Renal pelvis (tissue), 4 donors: ENCODE results near the gene TNRC6C. TPM values are rescaled to one million over a fixed set of nuclear protein-coding genes. Genes with fewer than 3 reads are reported as not detected.
"Not testable (repeated sequence)": the region's sequence is repeated elsewhere in the genome, so short reads cannot be mapped to it uniquely, and the experiment has no call there.

Source experiments
- DNase-seq: peaks from one replicate; pipeline ENCODE4 v3.0.0-alpha.2; 2013
- polyA plus RNA-seq, 3 donors: library from polyadenylated mRNA; unstranded; fragments of 120-200 nt; gene quantifications; one replicate each; pipeline ENCODE4 v1.2.1, GENCODE V29; 2013; ENCODE audit not compliant: insufficient read length in 3 of 3

Gene TNRC6C
- polyA plus RNA-seq, 3 donors = 12.1 to 18.0 (median 16.1) TPM

DNA sequence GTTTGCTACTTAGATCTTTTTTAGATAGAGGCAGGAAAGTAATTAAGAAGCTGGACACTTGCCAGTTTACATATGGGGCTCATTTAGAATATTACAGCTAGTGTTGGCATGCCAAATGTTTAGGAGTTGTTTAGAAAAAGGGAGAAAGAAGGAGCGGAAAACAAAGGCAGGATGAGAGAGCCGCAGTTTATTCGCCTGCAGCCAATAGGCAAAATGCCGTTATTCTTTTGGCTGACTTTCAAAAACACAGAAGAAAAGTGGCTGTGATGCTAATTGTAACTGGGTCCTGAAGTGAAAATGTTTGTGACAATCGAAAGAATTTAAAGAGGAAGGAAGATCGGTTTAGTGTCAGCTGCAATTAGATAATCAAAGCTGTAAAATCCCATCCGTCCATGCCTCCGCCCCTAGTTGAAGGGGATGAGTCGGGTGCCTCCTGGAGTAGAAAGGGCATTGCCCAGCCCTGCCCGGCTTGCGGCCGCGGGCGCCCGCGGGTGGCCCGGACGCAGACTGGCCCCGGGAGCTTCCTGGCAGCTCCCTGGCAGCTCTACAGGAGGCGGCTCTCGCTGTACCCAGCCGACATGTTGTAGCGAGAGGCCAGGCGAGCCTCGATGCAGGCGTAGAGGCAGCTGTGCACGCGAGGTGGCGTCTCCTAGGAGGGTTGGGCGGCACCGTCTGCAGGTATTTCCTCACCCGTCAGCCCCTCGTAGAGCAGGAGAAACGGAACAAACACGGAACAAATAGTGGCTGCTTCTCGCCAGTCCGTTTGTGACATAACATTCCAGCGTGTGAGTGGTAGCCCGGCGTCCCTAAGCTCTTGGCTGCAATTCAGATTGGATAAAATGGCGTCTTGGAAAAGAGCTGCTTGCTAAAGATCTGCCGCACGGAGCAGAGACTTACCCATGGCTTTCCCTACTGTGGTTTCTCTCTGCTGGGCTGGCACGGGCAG lies 82.2 kb downstream of the TNRC6C start:
- DNase-seq = peak; percentile 58

DNA sequence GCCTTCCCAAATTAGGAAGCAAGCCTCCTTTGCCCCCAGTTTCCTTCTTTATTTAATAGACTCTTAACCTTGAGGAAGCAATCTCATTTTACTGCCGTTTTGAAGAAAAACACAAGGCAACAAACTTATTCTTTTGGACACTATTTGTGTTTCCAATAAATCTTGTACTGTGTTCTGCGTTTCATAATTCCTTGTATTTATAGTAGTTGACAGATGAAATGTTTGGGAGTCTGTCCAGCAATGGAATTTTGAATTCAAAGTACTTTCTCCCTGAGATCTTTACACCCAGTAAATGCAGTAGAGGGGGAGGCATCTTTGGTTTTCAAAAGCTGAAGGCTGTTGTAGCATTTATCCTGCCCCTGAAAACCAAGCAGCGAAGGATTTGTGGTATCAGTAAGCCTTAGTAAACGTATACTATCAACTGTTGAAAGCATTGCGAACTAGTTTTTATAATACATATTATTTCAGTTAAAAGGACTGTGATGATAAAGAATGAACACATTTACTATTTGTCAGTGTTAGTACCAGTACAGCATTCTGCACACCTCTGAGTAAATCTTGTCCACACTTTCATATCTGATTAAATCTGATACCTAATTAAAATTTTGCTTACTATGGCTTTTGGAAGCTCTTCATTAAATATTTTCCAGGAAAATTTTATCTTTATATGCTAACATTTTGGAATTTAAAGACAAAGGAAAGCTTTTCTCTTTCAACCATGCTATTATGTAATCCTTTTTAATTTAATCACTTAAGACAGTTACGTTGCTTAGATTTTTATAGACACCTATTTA lies 83.1 kb downstream of the TNRC6C start:
- DNase-seq = peak; percentile 65

DNA sequence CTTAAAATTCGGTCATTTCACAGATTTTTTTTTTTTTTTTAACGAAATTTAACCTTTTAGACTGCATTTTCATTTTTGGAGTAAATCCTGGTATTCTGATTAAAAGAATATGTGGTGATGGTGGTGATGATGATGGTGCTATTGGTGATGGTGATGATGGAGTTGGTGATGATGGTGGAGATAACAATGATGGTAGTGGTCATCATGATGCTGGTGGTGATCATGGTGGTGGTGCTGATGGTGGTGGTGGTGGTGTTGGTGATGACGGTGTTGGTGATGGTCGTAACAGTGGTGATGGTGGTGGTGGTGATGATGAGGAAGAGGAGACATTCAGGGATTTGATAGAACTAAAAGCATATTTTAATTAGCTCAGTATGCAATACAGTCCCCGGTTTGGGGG lies 84.0 kb downstream of the TNRC6C start:
- no peak for DNase-seq

DNA sequence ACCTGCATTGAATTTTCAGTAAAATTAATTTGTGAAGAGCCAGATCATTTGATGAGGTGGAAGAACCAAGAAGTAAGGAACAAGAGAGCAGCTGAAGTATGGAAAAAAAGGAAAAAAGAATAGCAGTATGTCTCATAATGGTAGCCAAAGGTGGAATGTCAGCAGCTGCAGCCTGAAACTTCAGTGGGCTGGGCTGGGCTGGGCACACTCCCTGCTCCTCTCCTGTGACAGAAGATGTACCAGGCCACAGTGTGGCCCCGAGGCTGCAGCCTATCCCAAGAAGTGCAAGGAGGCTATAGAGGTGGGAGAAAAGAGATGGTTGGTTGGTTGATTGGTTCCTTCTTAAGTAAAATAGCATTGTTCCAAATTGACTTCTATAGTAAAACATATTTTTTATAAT lies 84.5 kb downstream of the TNRC6C start:
- no peak for DNase-seq

DNA sequence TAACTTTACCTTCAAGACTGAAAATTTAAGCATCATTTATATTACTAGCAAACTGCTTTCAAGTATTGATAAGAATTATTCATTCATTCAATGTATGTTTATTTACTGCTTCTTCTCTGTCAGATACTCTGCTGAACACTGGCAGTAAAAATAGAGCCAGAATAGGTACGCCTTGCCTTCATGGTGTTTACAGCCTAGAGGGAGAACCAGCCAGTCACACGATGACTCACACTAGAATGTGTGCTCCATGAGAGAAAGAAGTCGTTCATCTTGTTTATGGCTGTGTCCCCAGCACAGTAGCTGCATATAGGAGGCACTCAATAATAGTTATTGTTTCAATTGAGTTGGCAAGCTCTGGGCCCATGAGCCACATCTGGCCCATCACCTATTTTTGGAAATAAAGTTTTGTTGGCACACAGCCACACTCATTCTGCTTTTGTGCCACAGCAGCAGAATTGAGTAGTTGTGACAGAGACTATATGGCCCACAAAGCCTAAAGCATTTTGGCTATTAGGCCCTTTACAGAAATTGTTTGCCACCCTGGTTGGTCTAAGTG lies 85.9 kb downstream of the TNRC6C start:
- no peak for DNase-seq

DNA sequence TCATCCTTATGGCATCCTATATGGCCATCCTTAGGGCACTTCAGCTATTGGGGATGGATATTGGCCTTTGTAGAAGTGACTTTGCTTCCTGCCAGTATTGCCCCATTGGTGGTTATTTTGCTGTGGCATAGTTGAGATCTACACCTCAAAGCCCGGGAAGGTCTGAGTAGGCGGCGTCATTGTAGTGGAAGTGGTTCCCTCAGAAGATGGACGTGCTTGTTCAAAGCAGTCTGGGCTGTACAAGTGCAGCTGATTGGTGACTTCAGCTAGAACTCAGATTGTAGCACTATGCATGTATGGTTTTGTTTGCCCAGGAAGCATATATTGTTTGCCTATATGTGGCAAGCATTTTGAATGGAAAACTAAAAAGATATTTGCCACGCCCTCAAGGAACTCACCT lies 86.8 kb downstream of the TNRC6C start:
- no peak for DNase-seq

DNA sequence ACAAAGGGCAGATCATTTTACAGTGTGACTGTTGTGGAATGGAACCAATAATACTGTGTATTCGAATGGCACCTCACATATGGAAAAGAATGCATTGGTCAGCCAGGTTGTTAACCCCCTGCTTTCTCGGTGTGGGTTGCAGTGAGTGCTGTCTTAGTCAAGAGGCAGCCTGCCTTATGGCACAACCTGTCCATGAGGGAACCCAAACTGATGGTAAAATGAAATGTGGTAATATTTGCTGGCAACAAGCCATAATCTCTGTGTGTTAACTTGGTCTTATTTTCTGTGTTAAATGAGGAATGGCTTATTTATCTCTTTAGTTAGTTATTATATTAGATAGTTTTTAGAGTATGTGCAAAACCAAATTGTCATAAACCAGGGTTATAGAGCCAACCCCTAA lies 88.4 kb downstream of the TNRC6C start:
- no peak for DNase-seq

DNA sequence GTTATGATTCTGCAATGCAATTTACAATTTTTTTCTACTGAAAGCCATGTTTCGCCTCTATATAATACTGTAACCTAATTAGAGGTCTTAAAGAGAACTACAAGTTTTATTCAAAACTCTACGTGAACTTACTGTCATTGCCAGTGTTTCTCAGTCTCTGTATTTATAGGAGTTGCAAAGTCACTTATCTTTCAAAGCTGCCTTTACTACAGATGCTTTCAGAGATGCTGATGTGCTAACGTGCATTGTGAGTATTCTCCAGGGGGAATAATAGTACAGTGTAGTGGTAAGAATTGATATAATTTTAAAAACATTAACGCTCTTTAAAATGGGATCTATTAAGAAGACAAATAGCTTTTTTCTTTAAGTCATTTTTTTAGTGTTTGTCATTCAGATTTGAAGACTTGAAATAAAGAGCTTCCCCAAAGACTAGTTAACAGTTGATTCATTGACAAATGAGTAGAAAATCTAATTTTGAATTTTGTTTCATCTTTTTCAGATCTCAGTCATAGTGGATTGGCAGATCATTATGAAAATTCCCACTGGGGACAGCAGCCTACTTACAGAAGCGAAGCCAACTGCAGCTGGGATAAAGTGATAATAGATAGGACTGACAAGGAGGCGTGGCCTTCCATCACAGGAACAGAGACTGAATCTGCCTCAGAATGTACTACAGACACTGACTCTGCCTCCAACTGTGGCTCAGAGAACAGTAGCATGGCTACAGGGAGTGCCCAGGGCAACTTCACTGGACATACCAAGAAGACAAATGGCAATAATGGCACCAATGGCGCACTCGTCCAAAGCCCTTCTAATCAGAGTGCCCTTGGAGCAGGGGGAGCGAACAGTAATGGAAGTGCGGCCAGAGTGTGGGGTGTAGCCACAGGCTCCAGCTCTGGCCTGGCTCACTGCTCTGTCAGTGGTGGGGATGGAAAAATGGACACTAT lies 90.1 kb downstream of the TNRC6C start:
- no peak for DNase-seq

DNA sequence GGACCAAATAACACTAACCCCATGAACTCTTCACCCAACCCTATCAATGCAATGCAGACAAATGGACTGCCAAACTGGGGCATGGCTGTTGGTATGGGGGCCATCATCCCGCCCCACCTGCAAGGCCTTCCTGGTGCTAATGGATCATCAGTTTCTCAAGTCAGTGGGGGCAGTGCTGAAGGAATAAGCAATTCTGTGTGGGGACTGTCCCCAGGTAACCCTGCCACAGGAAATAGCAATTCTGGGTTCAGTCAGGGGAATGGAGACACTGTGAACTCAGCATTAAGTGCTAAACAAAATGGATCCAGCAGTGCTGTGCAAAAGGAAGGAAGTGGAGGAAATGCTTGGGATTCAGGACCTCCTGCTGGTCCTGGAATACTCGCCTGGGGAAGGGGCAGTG lies 91.1 kb downstream of the TNRC6C start:
- no peak for DNase-seq

DNA sequence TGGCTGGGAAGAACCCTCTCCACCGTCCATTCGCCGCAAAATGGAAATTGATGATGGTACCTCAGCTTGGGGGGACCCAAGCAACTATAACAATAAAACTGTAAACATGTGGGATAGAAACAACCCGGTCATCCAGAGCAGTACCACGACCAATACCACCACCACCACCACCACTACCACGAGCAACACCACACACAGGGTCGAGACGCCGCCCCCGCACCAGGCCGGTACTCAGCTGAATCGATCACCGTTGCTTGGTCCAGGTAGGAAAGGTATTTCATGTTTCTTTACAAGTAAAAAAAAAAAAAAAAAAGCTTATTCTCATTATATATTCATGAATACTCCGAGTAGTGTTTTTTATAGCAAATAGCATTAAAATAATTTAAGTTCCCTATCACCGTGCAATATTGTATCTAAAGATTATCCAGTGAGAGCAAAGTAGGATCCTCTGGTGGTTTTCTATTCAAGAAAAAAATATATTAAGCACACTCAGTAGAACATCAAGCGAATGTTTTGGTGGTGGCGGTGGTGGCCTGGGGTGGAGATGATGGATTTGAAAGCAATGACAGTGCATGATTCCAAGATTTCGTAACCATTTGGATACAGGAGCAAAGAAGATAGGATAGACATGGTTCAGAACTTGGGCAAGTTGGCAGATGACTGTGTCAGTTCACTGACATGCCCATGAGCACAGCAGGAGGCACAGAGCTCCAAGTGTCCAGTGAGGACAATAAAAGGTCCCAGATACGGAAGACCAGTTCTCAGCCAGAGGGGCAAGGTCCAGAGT lies 92.9 kb downstream of the TNRC6C start:
- no peak for DNase-seq

DNA sequence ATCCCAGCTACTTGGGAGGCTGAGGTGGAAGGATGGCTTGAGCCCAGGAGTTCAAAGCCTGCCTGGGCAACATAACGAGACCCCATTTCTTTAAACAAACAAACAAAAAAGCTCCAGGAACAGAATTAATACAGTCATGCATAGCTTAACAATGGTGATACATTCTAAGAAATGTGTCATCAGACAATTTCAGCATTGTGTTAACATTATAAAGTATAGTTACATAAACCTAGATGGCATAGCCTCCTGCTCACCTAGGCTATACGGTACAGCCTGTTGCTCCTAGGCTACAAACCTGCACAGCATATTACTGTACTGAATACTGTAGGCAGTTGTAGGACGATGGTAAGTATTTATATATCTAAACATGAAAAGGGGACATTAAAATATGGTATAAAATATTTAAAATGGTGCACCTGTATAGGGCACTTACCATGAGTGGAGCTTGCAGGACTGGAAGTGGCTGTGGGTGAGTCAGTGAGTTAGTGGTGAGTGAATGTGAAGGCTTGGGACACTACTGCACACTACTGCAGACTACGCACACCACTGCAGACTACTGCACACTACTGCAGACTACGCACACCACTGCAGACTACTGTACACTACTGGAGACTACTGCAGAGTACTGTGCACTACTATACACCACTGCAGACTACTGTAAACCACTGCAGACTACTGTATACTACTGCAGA lies 95.4 kb downstream of the TNRC6C start:
- no peak for DNase-seq

DNA sequence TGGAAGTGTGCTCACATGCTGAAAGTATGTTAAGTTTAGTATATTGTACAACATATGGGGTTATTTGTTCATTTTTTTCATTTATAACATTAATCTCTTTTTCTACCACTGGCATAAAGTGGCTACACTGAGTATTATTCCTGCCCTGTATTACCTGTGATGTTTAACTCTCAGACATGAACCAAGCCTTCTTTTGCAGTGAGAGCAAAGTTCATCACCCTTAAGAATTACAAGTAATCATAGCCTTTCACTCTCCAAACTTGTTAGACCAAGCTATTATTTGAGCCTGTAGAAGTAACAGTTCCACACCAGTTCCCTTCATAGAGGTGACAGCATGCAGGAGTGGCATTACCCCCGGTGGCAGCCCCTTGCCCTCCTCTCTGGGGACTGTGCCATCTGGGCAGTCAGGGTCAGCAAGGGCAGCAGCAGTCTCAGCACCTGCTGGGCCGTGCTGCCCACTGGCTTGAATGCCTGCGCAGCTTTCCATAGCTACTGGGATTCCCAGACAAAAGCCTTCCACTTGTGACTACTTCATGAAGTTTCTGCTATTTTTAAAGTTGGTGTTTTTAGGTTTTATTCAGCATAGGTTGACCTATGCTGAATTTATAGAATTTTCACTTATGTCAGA lies 98.7 kb downstream of the TNRC6C start:
- no peak for DNase-seq

DNA sequence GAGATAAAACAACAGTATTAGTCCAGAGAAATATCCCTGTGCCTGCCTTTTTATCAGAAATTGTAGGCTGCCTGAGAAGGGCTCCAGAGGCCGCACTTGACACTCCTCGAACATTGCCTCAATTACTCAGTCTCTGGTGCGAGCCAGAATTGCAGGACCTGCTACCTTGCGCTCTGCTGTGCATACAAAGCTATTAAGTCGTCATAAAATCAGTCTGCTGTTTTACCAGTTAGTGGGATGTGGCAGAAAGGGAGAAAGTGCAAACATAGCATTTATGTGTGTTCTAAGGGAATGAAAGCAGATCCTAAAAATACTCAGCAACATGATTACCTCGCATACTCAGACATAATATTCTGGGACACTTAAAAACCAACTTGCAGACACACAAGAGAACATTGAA lies 99.5 kb downstream of the TNRC6C start:
- no peak for DNase-seq

DNA sequence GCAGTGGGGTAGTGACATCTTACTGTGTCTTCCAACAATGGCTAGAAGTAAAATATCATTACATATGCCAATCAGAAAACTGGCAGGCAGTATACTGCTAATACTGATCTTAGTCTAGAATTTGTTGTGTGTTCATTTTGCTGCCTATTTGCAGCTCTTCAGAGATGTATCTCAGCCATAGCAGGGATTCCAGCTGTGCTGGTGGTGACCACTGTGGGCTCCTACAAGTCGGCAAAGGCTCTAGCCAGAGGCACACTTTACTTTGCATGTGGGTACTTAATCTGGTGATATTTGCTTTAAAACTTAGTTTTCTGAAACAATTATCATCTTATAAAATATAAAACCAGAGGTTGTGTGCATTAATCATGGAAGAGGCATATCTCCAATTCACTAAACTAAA lies 100.1 kb downstream of the TNRC6C start:
- no peak for DNase-seq

DNA sequence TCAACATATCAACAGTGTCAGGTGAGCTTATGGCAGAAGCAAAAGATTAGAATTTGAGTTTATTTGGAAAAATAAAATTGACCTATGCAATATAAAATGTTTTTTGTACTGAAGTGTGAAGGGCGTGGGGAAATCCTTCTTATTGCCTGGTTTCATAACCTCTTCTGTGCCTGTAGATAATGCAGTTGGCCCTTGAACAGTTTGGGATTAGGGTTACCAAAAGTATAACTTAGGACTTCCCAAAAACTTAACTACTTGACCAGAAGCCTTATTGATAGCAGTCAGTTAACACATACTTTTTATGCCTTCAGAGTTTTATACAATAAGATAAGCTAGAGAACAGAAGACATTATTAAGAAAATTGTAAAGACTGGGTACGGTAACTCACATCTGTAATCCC lies 104.1 kb downstream of the TNRC6C start:
- no peak for DNase-seq

DNA sequence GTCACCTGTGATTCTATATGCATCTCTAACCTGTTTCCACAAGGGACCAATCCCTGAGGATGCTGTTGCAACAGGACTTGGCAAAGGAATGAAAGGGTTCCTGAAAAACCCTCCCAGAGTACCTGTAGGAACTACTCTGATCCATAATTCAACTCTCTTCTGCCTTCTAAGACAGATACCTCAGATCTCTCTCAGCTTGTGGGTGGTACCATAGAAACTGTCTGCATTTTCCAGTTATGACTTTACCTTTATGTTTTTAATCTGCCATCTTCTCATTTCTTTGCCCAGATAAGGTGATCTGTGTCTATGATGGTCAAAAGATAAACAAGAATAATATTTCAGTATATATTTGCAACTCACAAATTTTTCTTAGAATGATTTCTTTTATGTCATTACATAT lies 105.0 kb downstream of the TNRC6C start:
- DNase-seq = no peak

DNA sequence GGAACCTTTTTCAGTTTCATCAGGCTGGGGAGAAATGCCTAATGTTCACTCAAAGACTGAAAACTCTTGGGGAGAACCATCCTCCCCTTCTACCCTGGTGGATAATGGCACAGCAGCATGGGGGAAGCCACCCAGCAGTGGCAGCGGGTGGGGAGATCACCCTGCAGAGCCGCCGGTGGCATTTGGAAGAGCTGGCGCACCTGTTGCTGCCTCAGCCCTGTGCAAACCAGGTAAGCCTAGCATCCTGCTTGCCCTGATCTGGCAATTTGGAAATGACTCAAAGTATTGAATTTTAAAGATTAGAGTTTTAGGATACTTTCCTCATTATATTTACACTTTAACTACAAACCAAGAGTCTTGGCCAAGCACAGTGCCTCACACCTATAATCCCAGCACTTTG lies 106.2 kb downstream of the TNRC6C start:
- no peak for DNase-seq

DNA sequence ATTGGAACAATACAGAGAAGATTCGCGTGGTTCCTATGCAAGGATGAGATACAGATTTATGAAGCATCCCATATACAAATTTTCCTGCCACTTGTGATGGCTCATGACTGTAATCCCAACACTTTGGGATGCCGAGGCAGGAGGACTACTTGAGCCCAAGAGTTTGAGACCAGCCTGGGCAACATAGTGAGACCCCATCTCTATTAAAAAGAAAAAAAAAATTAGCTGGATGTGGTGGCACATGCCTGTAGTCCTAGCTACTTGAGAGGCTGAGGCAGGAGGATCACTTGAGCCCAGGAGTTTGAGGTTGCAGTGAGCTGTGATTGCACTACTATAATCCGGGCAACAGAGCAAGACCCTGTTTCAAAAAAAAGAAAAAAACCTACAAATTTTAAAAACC lies 108.5 kb downstream of the TNRC6C start:
- DNase-seq = not testable (repeated sequence)

DNA sequence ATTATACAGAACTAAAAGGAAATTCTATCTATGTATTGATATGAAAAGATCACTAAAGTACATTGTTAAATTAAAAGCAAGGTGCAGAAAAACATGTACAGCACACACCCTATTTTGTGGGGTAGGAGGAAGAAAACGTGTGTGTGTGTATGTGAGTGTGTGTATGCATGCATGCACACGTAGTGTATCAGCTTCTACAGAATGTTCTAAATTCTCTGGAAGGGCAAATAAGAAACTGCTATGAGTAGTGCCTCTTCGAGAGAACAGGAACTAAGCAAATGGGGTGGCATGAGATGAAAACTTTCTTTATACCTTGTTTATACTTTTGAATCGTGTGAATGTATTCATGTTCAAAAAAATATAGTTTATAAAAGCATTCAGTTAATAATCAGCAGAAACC lies 111.2 kb downstream of the TNRC6C start:
- no peak for DNase-seq

DNA sequence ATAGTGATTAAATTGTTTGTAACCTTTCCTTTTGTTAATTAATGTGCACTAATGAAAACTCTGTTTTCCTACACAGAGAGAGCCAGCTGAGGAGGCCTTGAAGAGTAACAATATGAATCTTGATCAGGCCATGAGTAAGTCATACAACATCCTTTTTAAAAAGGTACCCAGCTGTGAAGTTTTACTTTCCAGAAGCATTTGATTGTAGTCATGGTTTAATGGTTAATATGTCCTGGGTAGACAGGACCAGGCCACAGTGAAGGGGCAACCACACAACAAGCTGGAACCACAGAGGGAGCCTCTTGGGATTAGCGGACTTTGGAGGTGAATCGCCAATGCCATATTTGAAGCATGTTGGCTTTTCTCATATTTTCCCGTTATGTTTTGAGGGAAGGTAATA lies 114.5 kb downstream of the TNRC6C start:
- DNase-seq = no peak
